Heart right ventricle (tissue), 16 donors: ENCODE data around the gene USP40. TPM values are rescaled to one million over a fixed set of nuclear protein-coding genes. Genes with fewer than 3 reads are reported as not detected.

Experiments used
- ATAC-seq, 8 donors: fragments of 200-7000 bp; cut with Tn5 transposase; one replicate each; pipeline ENCODE4 v1.9.1; 2020; ENCODE audit warnings: mild to moderate bottlenecking in 8 of 8, moderate library complexity in 8 of 8, moderate number of reproducible peaks in 1 of 8
- DNase-seq, 2 donors: peaks; one replicate each; pipeline ENCODE4 v3.0.0-alpha.2; 2020
- H3K27ac ChIP-seq, 10 donors: fragments of 200-600 bp; sonication (generic) in 2 of 10; one replicate each; pipeline versions ENCODE4 v1.5.0 to v1.8.0; 2020 to 2022; ENCODE audit warnings: mild to moderate bottlenecking in 3 of 10
- H3K27me3 ChIP-seq, 7 donors: fragments of 200-600 bp; one replicate each; pipeline ENCODE4 v1.8.0; 2021 to 2022; ENCODE audit warnings: mild to moderate bottlenecking in 2 of 7
- H3K36me3 ChIP-seq, 9 donors: fragments of 200-600 bp; sonication (generic) in 1 of 9; one replicate each; pipeline versions ENCODE4 v1.5.0 to v1.8.0; 2020 to 2022; ENCODE audit warnings: mild to moderate bottlenecking in 2 of 9
- H3K4me1 ChIP-seq, 9 donors: fragments of 200-600 bp; sonication (generic) in 1 of 9; one replicate each; pipeline versions ENCODE4 v1.5.0 to v1.8.0; 2020 to 2022; ENCODE audit warnings: mild to moderate bottlenecking in 4 of 9
- H3K4me3 ChIP-seq, 10 donors: fragments of 200-600 bp; sonication (generic) in 2 of 10; one replicate each; pipeline versions ENCODE4 v1.5.0 to v1.8.0; 2020 to 2022; ENCODE audit warnings: mild to moderate bottlenecking in 7 of 10, moderate library complexity in 2 of 10
- H3K9me3 ChIP-seq, 11 donors: fragments of 200-600 bp in 10 of 11; sonication (generic) in 2 of 11; one replicate each; pipeline versions ENCODE4 v1.5.0 to v1.8.0; 2013 to 2022; ENCODE audit warnings: mild to moderate bottlenecking in 2 of 11, control low read depth in 1 of 11, moderate library complexity in 1 of 11
- CTCF ChIP-seq, 9 donors: fragments of 200-600 bp; sonication (generic) in 2 of 9; IDR thresholded peaks; one replicate each; pipeline versions ENCODE4 v1.5.0 to v1.8.0; 2021 to 2022; ENCODE audit warnings: antibody characterized with exemption in 9 of 9, mild to moderate bottlenecking in 5 of 9, moderate library complexity in 1 of 9
- WGBS, 2 donors: extraction: QIAGEN DNeasy Blood & Tissue Kit; methylation state at CpG; one replicate each; pipeline ENCODE4 v1.1.7; 2013; ENCODE audit warnings: inconsistent platforms in 1 of 2; 5-methylcytosine and 5-hydroxymethylcytosine counted together
- intact Hi-C, 10 donors: fragments of 100-400 bp; cut with DNase I; formaldehyde crosslinking; loops; one replicate each; pipeline versions ENCODE4 v1.11.1 to v1.14.2; 2022
- polyA plus RNA-seq, 2 donors: library from polyadenylated mRNA; stranded (reverse); fragments of 200-250 nt; gene quantifications; one replicate each; pipeline ENCODE4 v1.2.3, GENCODE V29; 2013
- total RNA-seq, 10 donors: library from RNA; stranded (reverse); fragmentation: NEBNext Ultra II Directional in 3 of 10; extraction: Animal tissue kit (Norgen Biotek cat#: 25700) in 3 of 10; gene quantifications; one replicate each; pipeline versions ENCODE4 v1.2.1 to v1.2.4, GENCODE V29; 2021 to 2023
- donor health status: Arrhythmogenic right ventricular cardiomyopathy.
- donor health status: ischemic (EF 13 %, LVEDD 7.1; RV severe dilation, severe dysfunction).
- donor health status: healthy with polysubstance abuse.
- donor health status: DM: no; HTN: yes; CAD: no.
- donor health status: DM: no; HTN: no; CAD: no.
- donor health status: ischemic (EF 25% LVEDD 6.9; RV normal size, moderate dysfunction).
- donor health status: ischemic (EF 25% LVEDD 5.7; RV mildly dilated, moderate dysfunction).
- donor health status: healthy.
- donor health status: DM: yes; HTN: yes; CAD: no.
- donor health status: Ischemic cardiomyopathy.
- donor health status: ischemic (EF 35%, LVEDD 5.7; RV mildly dilated, moderate dysfunction).
- donor health status: nonischemic (EF 11% LVEDD 7.7; RV severe dilation, severe dysfunction).
- donor health status: DM: yes; HTN: yes; CAD: no.
- donor health status: PGD.
- donor health status: ischemic (EF 29% LVEDD 5.4; RV normal size, mild dysfunction).
- donor health status: nonischemic (EF 23%, LVEDD 6.1; RV moderate dilation, normal function).

Gene USP40
- total and polyA plus RNA-seq, 12 donors, result 9.1 to 32.8 (median 16.1) TPM

GRCh38 chr2:233428438-233428837, 138.1 kb downstream of the USP40 start:
- Histone ChIP-seq H3K4me1 (peaks cover 5 to 83% (median 44%) of the 10 kb centered on the region in 9 donors), H3K4me3 (no peak overlapping the region), H3K27me3 (no peaks in the 10 kb centered on the region), H3K36me3 (peaks cover 0 to 3% (median 0%) of the 10 kb centered on the region in 9 donors), H3K27ac (peak overlapping the region in 5 of 10 donors; percentile 65 to 84 (median 73)), H3K9me3 (peaks cover 0 to 11% (median 0%) of the 10 kb centered on the region in 11 donors)
- no peak for DNase-seq
- 91 to 92% methylated on average over 7 of the region's 7 CpGs for WGBS, 2 donors
- intact Hi-C loops, result no loop called here
- no peak for ATAC-seq
- no peak for TF ChIP-seq CTCF (IDR thresholded peaks at IDR 0.05)

- DNase-seq (no peak), ATAC-seq (peak in 1 of 8 donors; percentile 27)
- Histone ChIP-seq H3K27ac (peak overlapping the region in 1 of 10 donors; percentile 73), H3K36me3 (peaks cover 0 to 3% (median 0%) of the 10 kb centered on the region in 9 donors), H3K9me3 (peaks cover 0 to 11% (median 0%) of the 10 kb centered on the region in 11 donors), H3K4me1 (peaks cover 5 to 87% (median 43%) of the 10 kb centered on the region in 9 donors), H3K4me3 (no peak overlapping the region), H3K27me3 (no peaks in the 10 kb centered on the region)
- intact Hi-C loops, result no loop called here
- 77 to 79% methylated on average over 3 of the region's 3 CpGs for WGBS, 2 donors
- no peak for TF ChIP-seq CTCF (IDR thresholded peaks at IDR 0.05)
Observed at GRCh38 chr2:233428008-233428407, 138.6 kb downstream of the USP40 start.

GRCh38 chr2:233426619-233427342, 139.8 kb downstream of the USP40 start:
- no peak for DNase-seq
- H3K27ac ChIP-seq, result peak overlapping the region in 2 of 10 donors; percentile 6 to 73
- no peak overlapping the region for H3K4me3 ChIP-seq

More at GRCh38 chr2:233426619-233427342, 139.8 kb downstream of the USP40 start:
- intact Hi-C loops, result no loop called here
- Histone ChIP-seq H3K36me3 (peaks cover 0 to 3% (median 0%) of the 10 kb centered on the region in 9 donors), H3K4me1 (peaks cover 5 to 99% (median 50%) of the 10 kb centered on the region in 9 donors), H3K27me3 (no peaks in the 10 kb centered on the region), H3K9me3 (peaks cover 0 to 11% (median 0%) of the 10 kb centered on the region in 11 donors)
- 83 to 87% methylated on average over 7 of the region's 7 CpGs for WGBS, 2 donors
- ATAC-seq, result no peak
- TF ChIP-seq CTCF (IDR thresholded peaks at IDR 0.05), result no peak

Other genes with a start within 250 kb of the USP40 start
- 10 to 100 TPM; 26.8 to 79.5 (median 44.7) TPM for gene DGKD, start 212.3 kb downstream of the USP40 start, total RNA-seq
- gene DGKD, start 212.3 kb downstream of the USP40 start, polyA plus RNA-seq, result 10 to 100 TPM; 35.6 to 62.5 TPM
- under 1 TPM in 1 of 10 donors, not detected in 9; 0.11 TPM for gene UGT1A8, start 50.9 kb upstream of the USP40 start, total RNA-seq
- gene UGT1A8, start 50.9 kb upstream of the USP40 start, polyA plus RNA-seq, result not detected
- not detected for gene UGT1A10, start 69.7 kb upstream of the USP40 start, total RNA-seq
- gene UGT1A10, start 69.7 kb upstream of the USP40 start, polyA plus RNA-seq, result not detected
- not detected for gene UGT1A9, start 105.1 kb upstream of the USP40 start, total RNA-seq
- gene UGT1A9, start 105.1 kb upstream of the USP40 start, polyA plus RNA-seq, result not detected
- not detected for gene UGT1A7, start 115.1 kb upstream of the USP40 start, total RNA-seq
- gene UGT1A7, start 115.1 kb upstream of the USP40 start, polyA plus RNA-seq, result under 1 TPM in 1 of 2 donors, not detected in 1; 0.01 TPM
- gene UGT1A6, start 126.1 kb upstream of the USP40 start, total RNA-seq, result not detected
- gene UGT1A6, start 126.1 kb upstream of the USP40 start, polyA plus RNA-seq, result not detected
- gene UGT1A5, start 146.1 kb upstream of the USP40 start, total RNA-seq, result not detected
- gene UGT1A5, start 146.1 kb upstream of the USP40 start, polyA plus RNA-seq, result not detected
- not detected for gene UGT1A4, start 152.0 kb upstream of the USP40 start, total RNA-seq
- not detected for gene UGT1A4, start 152.0 kb upstream of the USP40 start, polyA plus RNA-seq
- gene UGT1A3, start 162.3 kb upstream of the USP40 start, total RNA-seq, result not detected
- not detected for gene UGT1A3, start 162.3 kb upstream of the USP40 start, polyA plus RNA-seq
- not detected for gene UGT1A1, start 193.5 kb upstream of the USP40 start, total RNA-seq
- gene UGT1A1, start 193.5 kb upstream of the USP40 start, polyA plus RNA-seq, result not detected
- gene MROH2A, start 211.5 kb upstream of the USP40 start, total RNA-seq, result not detected
- gene MROH2A, start 211.5 kb upstream of the USP40 start, polyA plus RNA-seq, result not detected